Activated CD8-positive, alpha-beta memory T cell treated with anti-CD3 and anti-CD28 coated beads for 1 hour (primary cell): Measurements from ENCODE around the gene RTN1.

Experiments
- DNase-seq, 2 donors: peaks; one replicate each; pipeline ENCODE4 v3.0.0-alpha.2; 2020; ENCODE audit warnings: low read depth in 1 of 2; ENCODE audit errors: extremely low read depth in 1 of 2

RTN1 gene

GRCh38 chr14:59852350-59852749, 18.2 kb downstream of the RTN1 start:
- DNase-seq, result no peak

GRCh38 chr14:59850458-59850857, 20.1 kb downstream of the RTN1 start:
- DNase-seq, result no peak

- no peak for DNase-seq
These were observed 21.0 kb downstream of the RTN1 start for GRCh38 chr14:59849411-59850130.

GRCh38 chr14:59848671-59849070, 21.9 kb downstream of the RTN1 start:
- DNase-seq, result no peak

GRCh38 chr14:59847711-59848110, 22.9 kb downstream of the RTN1 start:
- no peak for DNase-seq

GRCh38 chr14:59846595-59846994, 24.0 kb downstream of the RTN1 start:
- DNase-seq, result no peak

- DNase-seq, result no peak
These were observed 25.3 kb downstream of the RTN1 start for GRCh38 chr14:59845245-59845644.

GRCh38 chr14:59844186-59844812, 26.3 kb downstream of the RTN1 start:
- DNase-seq, result no peak

GRCh38 chr14:59836116-59836515, 34.5 kb downstream of the RTN1 start:
- no peak for DNase-seq

GRCh38 chr14:59832653-59833294, 37.8 kb downstream of the RTN1 start:
- no peak for DNase-seq

- no peak for DNase-seq
These were observed 39.4 kb downstream of the RTN1 start for GRCh38 chr14:59831121-59831730.

GRCh38 chr14:59830338-59830734, 40.2 kb downstream of the RTN1 start:
- no peak for DNase-seq

GRCh38 chr14:59829469-59830337, 40.9 kb downstream of the RTN1 start:
- DNase-seq, result no peak

- no peak for DNase-seq
These were observed 42.3 kb downstream of the RTN1 start for GRCh38 chr14:59828276-59828675.

- no peak for DNase-seq
These were observed 43.2 kb downstream of the RTN1 start for GRCh38 chr14:59827401-59827800.

GRCh38 chr14:59826150-59826549, 44.4 kb downstream of the RTN1 start:
- DNase-seq, result no peak

- DNase-seq, result no peak
These were observed 47.4 kb downstream of the RTN1 start for GRCh38 chr14:59823179-59823578.

- DNase-seq, result no peak
These were observed 51.0 kb downstream of the RTN1 start for GRCh38 chr14:59819446-59820088.

GRCh38 chr14:59816941-59817340, 53.6 kb downstream of the RTN1 start:
- DNase-seq, result no peak

- no peak for DNase-seq
These were observed 55.6 kb downstream of the RTN1 start for GRCh38 chr14:59814988-59815387.
